SK-N-MC (cell line): ENCODE measurements around the gene SDK1.

ENCODE experiments used
- DNase-seq: peaks from one replicate; pipeline ENCODE4 v3.0.0-alpha.2; 2011; ENCODE audit warnings: low read depth, low spot score
- H3K27ac ChIP-seq: fragments of 200-600 bp; sonication (generic); 2 replicates; pipeline ENCODE4 v1.5.1; 2016; ENCODE audit warnings: mixed run types
- H3K36me3 ChIP-seq: fragments of 200-600 bp; sonication (generic); 2 replicates; pipeline ENCODE4 v1.6.1; 2017; ENCODE audit warnings: antibody characterized with exemption, low read length, mixed read lengths; ENCODE audit not compliant: insufficient read depth
- H3K4me3 ChIP-seq: fragments of 200-600 bp; sonication (generic); 2 replicates; pipeline ENCODE4 v1.5.1; 2016
- H3K9ac ChIP-seq: fragments of 200-600 bp; sonication (generic); 2 replicates; pipeline ENCODE4 v1.8.0; 2017; ENCODE audit warnings: mixed run types, mixed read lengths; ENCODE audit not compliant: insufficient read length
- H3K9me3 ChIP-seq: fragments of 200-600 bp; sonication (generic); 2 replicates; pipeline ENCODE4 v1.6.1; 2017; ENCODE audit warnings: low read depth, mild to moderate bottlenecking, antibody characterized with exemption, low read length, moderate library complexity, mixed read lengths
- EZH2 ChIP-seq: fragments of 200-600 bp; sonication (generic); IDR thresholded peaks from one replicate; pipeline ENCODE4 v1.6.1; 2017; ENCODE audit warnings: antibody characterized with exemption
- FOXP2 ChIP-seq: optimal IDR thresholded peaks from 2 replicates; pipeline ENCODE3; 2011; ENCODE audit warnings: mild to moderate bottlenecking, moderate library complexity; ENCODE audit not compliant: insufficient read depth; ENCODE audit errors: extremely low read length, control extremely low read depth
- POLR2AphosphoS5 ChIP-seq: IDR thresholded peaks from 2 replicates; pipeline ENCODE4 v1.6.1; 2012; ENCODE audit warnings: mild to moderate bottlenecking, low read depth, low read length, borderline replicate concordance

SDK1 gene

GRCh38 chr7:4178416-4178815, 877.4 kb downstream of the SDK1 start:
- TF ChIP-seq POLR2AphosphoS5 (no peak), EZH2 (no peak), FOXP2 (no peak)
- no peaks in the 10 kb centered on the region for H3K9me3 ChIP-seq
- DNase-seq: no peak
- H3K36me3 ChIP-seq: no peaks in the 10 kb centered on the region
- H3K4me3 ChIP-seq: no peak overlapping the region
- H3K9ac ChIP-seq: no peak overlapping the region
- no peak overlapping the region for H3K27ac ChIP-seq

GRCh38 chr7:4178916-4179687, 878.0 kb downstream of the SDK1 start:
- Histone ChIP-seq H3K4me3 (no peak overlapping the region), H3K27ac (no peak overlapping the region), H3K9me3 (no peaks in the 10 kb centered on the region), H3K9ac (no peak overlapping the region), H3K36me3 (no peaks in the 10 kb centered on the region)
- TF ChIP-seq POLR2AphosphoS5 (no peak), EZH2 (no peak), FOXP2 (no peak)
- DNase-seq: no peak

DNA sequence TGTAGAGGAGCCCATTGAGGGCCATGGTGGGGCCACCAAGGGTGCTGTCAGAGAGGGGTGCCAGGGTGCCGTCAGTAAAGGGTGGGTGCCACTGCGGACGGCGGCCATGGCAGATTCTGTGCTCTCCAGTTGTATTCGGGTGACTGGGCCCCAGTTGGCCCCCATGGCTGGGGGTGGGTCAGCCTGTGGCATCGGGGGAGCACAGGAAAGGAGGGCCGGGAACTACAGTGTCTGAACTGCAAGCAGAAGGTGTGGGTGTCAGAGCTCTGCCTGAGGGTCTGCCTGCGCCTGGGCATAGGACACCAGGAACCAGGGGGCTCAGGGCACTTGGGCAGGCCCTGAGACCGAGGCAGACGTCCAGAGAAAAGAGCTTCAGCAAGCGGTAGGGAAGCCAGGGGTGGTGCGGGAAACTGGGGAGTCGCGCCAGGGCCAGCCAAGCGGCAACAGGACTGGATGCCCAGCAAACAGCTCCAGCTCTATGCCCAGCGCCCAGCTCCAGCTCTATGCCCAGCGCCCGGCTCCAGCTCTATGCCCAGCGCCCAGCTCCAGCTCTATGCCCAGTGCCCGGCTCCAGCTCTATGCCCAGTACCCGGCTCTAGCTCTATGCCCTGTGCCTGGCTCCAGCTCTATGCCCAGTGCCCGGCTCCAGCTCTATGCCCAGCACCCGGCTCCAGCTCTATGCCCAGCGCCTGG, 878.8 kb downstream of the SDK1 start:
- Histone ChIP-seq H3K27ac (no peak overlapping the region), H3K4me3 (no peak overlapping the region), H3K9ac (no peak overlapping the region), H3K9me3 (no peaks in the 10 kb centered on the region), H3K36me3 (no peaks in the 10 kb centered on the region)
- TF ChIP-seq POLR2AphosphoS5 (no peak), EZH2 (no peak), FOXP2 (no peak)
- no peak for DNase-seq

DNA sequence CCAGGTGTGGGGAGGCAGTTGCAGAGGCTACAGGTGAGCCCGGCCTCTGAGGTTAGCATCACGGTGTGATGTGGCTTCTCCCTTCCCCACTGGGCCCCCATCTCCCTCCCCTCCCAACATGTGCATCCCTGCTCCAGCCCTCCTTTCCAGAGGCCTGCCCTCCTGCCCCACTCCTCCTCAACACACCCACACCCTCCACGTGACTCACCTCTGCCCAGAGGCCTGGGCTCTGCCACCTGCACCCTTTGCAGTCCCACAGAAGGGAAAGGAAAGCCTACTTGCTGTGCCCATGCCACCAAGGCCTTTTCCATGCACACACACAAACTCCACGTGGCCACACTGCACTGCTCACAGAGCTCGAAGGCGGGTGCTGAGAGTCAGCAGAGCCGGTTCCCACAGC, 880.4 kb downstream of the SDK1 start:
- no peak for DNase-seq
- Histone ChIP-seq H3K9ac (no peak overlapping the region), H3K36me3 (no peaks in the 10 kb centered on the region), H3K27ac (no peak overlapping the region), H3K9me3 (no peaks in the 10 kb centered on the region), H3K4me3 (no peak overlapping the region)
- no peak for TF ChIP-seq POLR2AphosphoS5

DNA sequence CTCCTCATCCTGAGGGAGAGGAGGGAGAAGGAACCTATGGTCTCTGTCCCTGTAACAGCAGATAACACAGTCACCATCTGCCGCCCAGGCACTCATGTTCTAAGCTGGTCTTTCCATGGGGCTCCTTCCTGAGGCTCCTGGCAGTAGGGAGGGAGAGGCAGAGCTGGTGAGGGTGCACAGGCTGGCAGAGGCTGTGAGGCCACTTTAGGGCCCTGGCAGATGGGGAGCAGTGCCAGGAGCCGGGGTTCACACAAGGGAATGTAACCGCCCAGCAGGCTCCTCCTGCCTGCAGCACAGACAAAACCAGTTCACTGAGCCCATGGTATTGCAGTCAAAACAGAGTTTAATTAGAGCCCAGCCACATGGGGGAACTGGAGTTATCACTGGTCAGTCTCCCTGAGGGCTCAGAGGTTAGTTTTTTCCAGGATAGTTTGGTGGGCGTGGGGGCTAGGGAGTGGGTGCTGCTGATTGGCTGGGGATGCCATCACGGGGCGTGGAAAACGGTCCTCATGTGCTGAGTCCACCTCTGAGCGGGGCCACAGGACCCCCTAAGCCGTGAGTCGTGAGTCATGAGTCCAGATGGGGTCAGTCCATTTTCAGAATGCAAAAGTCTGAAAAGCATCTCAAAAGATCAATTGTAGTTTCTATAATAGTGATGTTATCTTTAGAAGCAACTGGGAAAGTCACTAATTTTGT, 881.7 kb downstream of the SDK1 start:
- peaks cover 6% of the 10 kb centered on the region for H3K36me3 ChIP-seq
- H3K27ac ChIP-seq: no peak overlapping the region
- no peak overlapping the region for H3K4me3 ChIP-seq
- no peak for DNase-seq
- H3K9me3 ChIP-seq: no peaks in the 10 kb centered on the region
- no peak overlapping the region for H3K9ac ChIP-seq
- no peak for TF ChIP-seq EZH2
- TF ChIP-seq POLR2AphosphoS5: no peak
- TF ChIP-seq FOXP2: no peak

- Histone ChIP-seq H3K27ac (no peak overlapping the region), H3K9me3 (no peaks in the 10 kb centered on the region), H3K36me3 (peaks cover 6% of the 10 kb centered on the region), H3K4me3 (no peak overlapping the region), H3K9ac (no peak overlapping the region)
- TF ChIP-seq EZH2 (no peak), FOXP2 (no peak), POLR2AphosphoS5 (no peak)
- no peak for DNase-seq
Measured at GRCh38 chr7:4184653-4185052, 883.6 kb downstream of the SDK1 start.

- no peak overlapping the region for H3K4me3 ChIP-seq
- H3K27ac ChIP-seq: no peak overlapping the region
- DNase-seq: no peak
- peaks cover 6% of the 10 kb centered on the region for H3K36me3 ChIP-seq
- H3K9ac ChIP-seq: no peak overlapping the region
- no peaks in the 10 kb centered on the region for H3K9me3 ChIP-seq
- TF ChIP-seq POLR2AphosphoS5 (no peak), EZH2 (no peak), FOXP2 (no peak)
Measured at GRCh38 chr7:4185136-4185535, 884.1 kb downstream of the SDK1 start.

GRCh38 chr7:4185721-4186512, 884.9 kb downstream of the SDK1 start:
- no peak for TF ChIP-seq POLR2AphosphoS5
- no peak for TF ChIP-seq FOXP2
- TF ChIP-seq EZH2: no peak
- Histone ChIP-seq H3K4me3 (no peak overlapping the region), H3K9me3 (no peaks in the 10 kb centered on the region), H3K27ac (no peak overlapping the region), H3K9ac (no peak overlapping the region), H3K36me3 (peaks cover 6% of the 10 kb centered on the region)
- DNase-seq: no peak
